SH-SY5Y (cell line): Measurements from ENCODE around the gene ANKRD55.

Source experiments
- GATA2 ChIP-seq: IDR thresholded peaks from 2 replicates; pipeline ENCODE4 v1.6.1; 2011; ENCODE audit warnings: mild to moderate bottlenecking, low read depth, low read length
- GATA3 ChIP-seq: IDR thresholded peaks from 2 replicates; pipeline ENCODE4 v1.6.1; 2011; ENCODE audit warnings: low read depth, mild to moderate bottlenecking, low read length, moderate library complexity

DNA sequence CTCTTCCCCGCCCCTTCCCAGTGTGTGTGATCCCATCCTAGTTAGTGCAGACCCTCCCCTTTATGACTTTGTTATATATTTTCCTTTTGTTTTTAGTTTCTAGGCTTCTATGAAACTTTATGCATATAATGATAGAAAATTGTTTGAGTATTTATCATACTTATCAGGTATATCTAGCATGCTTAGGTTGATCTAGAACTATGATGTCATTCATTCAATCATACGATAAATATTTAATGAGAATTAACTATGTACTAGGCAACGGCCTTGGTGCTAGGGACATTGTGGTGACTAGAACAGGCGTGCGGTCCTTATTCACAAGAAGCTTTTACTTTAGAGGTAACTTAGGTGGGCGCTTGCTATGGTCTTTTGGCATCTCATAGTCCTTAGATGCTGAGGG is 13.6 kb upstream of the ANKRD55 start:
- no peak for TF ChIP-seq GATA2
- TF ChIP-seq GATA3, result no peak
